Measurements from ENCODE around the gene TMCO4. TPM values are rescaled to one million over a fixed set of nuclear protein-coding genes. Genes with fewer than 3 reads are reported as not detected.
"Not testable (repeated sequence)": the region's sequence is repeated elsewhere in the genome, so short reads cannot be mapped to it uniquely, and the experiment has no call there.

Gene TMCO4
- total RNA-seq, 1 donor from 2014 or later, result 10.0 TPM

DNA sequence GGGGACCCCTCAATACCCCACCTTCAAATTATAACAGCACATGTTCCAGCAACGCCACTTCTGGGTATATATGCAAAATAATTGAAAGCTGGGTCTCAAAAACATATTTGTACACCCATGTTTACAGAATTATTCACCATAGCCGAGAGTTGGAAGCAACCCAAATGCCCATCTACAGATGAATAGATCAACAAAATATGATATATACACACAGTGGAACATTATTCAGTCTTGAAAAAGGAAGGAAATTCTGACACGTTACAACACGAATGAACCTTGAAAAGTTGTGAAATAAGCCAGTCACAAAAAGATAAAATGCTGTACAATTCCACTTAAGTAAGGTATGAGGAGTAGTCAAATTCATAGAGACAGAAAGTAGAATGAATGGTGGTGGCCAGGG, 5.1 kb downstream of the TMCO4 start:
- Mint-ChIP-seq H3K9me3 (ENCODE audit: low read depth) (no peaks in the 10 kb centered on the region), H3K36me3 (ENCODE audit: low read depth) (peaks cover 9% of the 10 kb centered on the region), H3K27ac (ENCODE audit: unreplicated experiment) (no peak overlapping the region), H3K4me1 (ENCODE audit: low read depth) (peaks cover 23% of the 10 kb centered on the region), H3K4me3 (ENCODE audit: unreplicated experiment) (no peak overlapping the region), H3K27me3 (ENCODE audit: low read depth) (no peaks in the 10 kb centered on the region)
- DNase-seq (ENCODE audit: low spot score), result no peak
- TF ChIP-seq, protein P1, sequence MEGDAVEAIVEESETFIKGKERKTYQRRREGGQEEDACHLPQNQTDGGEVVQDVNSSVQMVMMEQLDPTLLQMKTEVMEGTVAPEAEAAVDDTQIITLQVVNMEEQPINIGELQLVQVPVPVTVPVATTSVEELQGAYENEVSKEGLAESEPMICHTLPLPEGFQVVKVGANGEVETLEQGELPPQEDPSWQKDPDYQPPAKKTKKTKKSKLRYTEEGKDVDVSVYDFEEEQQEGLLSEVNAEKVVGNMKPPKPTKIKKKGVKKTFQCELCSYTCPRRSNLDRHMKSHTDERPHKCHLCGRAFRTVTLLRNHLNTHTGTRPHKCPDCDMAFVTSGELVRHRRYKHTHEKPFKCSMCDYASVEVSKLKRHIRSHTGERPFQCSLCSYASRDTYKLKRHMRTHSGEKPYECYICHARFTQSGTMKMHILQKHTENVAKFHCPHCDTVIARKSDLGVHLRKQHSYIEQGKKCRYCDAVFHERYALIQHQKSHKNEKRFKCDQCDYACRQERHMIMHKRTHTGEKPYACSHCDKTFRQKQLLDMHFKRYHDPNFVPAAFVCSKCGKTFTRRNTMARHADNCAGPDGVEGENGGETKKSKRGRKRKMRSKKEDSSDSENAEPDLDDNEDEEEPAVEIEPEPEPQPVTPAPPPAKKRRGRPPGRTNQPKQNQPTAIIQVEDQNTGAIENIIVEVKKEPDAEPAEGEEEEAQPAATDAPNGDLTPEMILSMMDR (IDR thresholded peaks at IDR 0.05), result no peak

DNA sequence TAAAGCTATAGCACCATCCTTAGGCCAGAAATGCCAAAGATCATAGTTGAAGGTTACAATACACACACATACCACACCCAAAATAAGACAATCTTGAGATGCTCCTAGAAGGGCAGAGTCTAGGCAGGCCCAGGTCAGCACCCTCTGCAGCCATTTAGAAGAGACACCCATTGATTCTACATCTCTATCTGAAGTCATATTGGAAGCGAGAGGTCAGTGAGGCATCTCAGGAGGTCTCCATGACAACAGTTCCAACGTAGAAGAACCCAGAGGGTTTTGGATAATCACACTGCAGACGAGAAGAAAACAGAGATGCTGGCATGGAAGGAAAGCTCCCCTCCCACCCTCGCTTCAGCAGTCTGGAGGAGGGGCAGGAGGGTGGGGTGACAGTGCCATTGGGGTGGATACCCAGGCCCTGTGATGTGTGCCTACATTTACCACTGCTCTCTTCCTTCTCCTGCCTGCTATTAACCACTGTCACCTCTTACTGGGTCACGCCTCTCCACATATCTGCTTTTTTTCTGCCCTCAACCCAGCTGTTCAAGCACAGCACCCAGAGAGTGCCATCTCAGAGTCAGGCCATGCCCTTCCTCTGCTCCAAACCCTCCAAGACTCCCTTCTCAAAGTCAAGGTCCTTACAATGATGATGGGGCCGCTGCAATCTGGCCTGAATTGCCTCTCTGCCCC, 6.2 kb downstream of the TMCO4 start:
- Mint-ChIP-seq H3K27ac (ENCODE audit: unreplicated experiment) (no peak overlapping the region), H3K36me3 (ENCODE audit: low read depth) (peaks cover 9% of the 10 kb centered on the region), H3K9me3 (ENCODE audit: low read depth) (no peaks in the 10 kb centered on the region), H3K4me1 (ENCODE audit: low read depth) (peaks cover 14% of the 10 kb centered on the region), H3K4me3 (ENCODE audit: unreplicated experiment) (no peak overlapping the region), H3K27me3 (ENCODE audit: low read depth) (no peaks in the 10 kb centered on the region)
- TF ChIP-seq, protein P1 (IDR thresholded peaks at IDR 0.05), result no peak
- no peak for DNase-seq (ENCODE audit: low spot score)

DNA sequence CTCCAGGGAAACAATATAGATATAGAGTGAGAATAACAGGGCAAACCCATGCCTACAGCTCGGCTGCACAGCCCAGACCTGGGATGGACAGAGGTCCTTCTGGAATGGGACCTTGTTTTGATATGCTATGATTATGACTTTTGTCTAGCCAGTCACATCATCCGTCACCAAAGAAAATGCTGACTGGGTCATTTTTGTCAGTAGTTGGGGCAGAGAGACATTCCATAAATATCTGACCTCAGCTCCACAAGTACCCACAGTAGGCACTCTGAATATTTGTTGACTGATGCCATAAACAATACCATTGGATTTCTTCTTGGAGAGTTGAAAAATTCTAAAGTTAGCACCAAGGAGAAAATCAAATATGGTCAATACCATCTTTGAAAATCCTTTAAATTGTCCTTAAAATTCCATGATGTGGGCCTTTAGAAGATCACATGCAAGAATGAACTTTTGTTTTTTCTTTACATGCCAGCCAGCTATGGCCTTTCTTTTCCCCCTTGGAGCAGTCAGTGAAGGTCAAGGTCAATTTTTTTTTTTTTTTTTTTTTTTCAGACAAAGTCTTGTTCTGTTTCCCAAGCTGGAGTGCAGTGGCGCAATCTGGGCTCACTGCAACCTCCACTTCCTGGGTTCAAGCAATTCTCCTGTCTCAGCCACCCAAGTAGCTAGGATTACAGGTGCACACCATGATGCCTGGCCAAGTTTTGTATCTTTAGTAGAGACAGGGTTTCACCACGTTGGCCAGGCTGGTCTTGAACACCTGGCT, 7.3 kb downstream of the TMCO4 start:
- TF ChIP-seq, protein P1 (IDR thresholded peaks at IDR 0.05), result no peak
- H3K4me3 Mint-ChIP-seq (ENCODE audit: unreplicated experiment), result no peak overlapping the region
- peaks cover 9% of the 10 kb centered on the region for H3K36me3 Mint-ChIP-seq (ENCODE audit: low read depth)
- DNase-seq (ENCODE audit: low spot score), result no peak
- H3K27me3 Mint-ChIP-seq (ENCODE audit: low read depth), result no peaks in the 10 kb centered on the region
- peaks cover 14% of the 10 kb centered on the region for H3K4me1 Mint-ChIP-seq (ENCODE audit: low read depth)
- H3K27ac Mint-ChIP-seq (ENCODE audit: unreplicated experiment), result no peak overlapping the region
- no peaks in the 10 kb centered on the region for H3K9me3 Mint-ChIP-seq (ENCODE audit: low read depth)

DNA sequence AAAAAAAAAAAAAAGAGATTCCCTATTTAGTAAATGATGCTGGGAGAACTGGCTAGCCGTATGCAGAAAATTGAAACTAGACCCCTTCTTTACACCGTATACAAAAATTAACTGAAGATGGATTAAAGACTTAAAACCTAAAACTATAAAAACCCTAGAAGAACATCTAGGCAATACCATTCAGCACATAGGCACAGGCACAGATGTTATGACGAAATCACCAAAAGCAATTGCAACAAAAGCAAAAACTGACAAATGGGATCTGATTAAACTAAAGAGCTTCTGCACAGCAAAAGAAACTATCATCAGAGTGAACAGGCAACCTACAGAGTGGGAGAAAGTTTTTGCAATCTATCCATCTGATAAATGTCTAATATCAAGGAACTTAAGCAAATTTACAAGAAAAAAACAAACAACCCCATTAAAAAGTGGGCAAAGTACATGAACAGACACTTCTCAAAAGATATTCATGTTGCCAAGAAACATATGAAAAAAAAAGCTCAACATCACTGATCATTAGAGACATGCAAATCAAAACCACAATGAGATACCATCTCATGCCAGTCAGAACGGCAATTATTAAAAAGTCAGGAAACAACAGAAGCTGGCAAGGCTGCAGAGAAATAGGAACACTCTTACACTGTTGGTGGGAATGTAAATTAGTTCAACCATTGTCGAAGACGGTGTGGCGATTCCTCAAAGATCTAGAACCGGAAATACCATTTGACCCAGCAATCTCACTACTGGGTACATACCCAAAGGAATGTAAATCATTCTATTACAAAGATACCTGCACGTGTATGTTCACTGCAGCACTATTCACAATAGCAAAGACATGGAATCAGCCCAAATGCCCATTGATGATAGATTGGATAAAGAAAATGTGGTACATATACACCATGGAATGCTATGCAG, 9.4 kb downstream of the TMCO4 start:
- H3K27ac Mint-ChIP-seq (ENCODE audit: unreplicated experiment); DNase-seq (ENCODE audit: low spot score); H3K4me3 Mint-ChIP-seq (ENCODE audit: unreplicated experiment); H3K9me3 Mint-ChIP-seq (ENCODE audit: low read depth); H3K27me3 Mint-ChIP-seq (ENCODE audit: low read depth): not testable (repeated sequence)
- Mint-ChIP-seq H3K4me1 (ENCODE audit: low read depth) (peaks cover 17% of the 10 kb centered on the region), H3K36me3 (ENCODE audit: low read depth) (peaks cover 11% of the 10 kb centered on the region)

DNA sequence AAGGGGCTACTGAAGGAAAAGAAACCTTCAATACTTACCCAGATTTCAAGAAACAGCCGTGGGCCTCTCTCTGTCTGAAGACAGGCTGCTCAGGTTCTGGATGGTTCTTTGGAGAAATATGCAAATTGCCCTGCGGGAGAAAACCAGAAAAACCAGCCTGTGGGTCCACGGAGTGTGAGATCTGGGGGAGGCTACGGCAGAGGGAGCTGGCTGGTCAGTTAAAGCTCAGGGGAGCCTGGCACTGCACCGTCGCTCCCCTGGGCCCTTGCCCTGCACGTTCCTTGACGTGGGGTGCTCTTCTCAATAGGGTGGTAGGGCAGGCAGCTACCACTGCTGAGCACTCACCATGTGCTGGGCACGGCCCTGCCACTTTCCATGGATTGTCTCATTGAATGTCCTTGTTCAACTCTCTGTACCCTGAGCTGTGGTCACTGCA, 12.7 kb downstream of the TMCO4 start:
- H3K9me3 Mint-ChIP-seq (ENCODE audit: low read depth), result no peaks in the 10 kb centered on the region
- H3K4me1 Mint-ChIP-seq (ENCODE audit: low read depth), result peaks cover 4% of the 10 kb centered on the region
- no peak overlapping the region for H3K27ac Mint-ChIP-seq (ENCODE audit: unreplicated experiment)
- TF ChIP-seq, protein P1 (IDR thresholded peaks at IDR 0.05), result no peak
- no peak for DNase-seq (ENCODE audit: low spot score)
- no peaks in the 10 kb centered on the region for H3K27me3 Mint-ChIP-seq (ENCODE audit: low read depth)
- peaks cover 17% of the 10 kb centered on the region for H3K36me3 Mint-ChIP-seq (ENCODE audit: low read depth)
- H3K4me3 Mint-ChIP-seq (ENCODE audit: unreplicated experiment), result no peak overlapping the region
